GM12864 (cell line): ENCODE measurements around the gene GAA.

Experiments
- DNase-seq: peaks from one replicate; pipeline ENCODE4 v3.0.0-alpha.2; 2011; ENCODE audit warnings: low read depth
- H3K4me3 ChIP-seq: 2 replicates; pipeline ENCODE4 v1.5.1; 2011; ENCODE audit warnings: mild to moderate bottlenecking, low read depth, low read length, control low read depth
- CTCF ChIP-seq: IDR thresholded peaks from 2 replicates; pipeline ENCODE4 v1.5.1; 2011; ENCODE audit warnings: low read depth, mild to moderate bottlenecking, moderate library complexity, low read length, control low read depth, inconsistent platforms; ENCODE audit errors: missing control alignments

Gene GAA

GRCh38 chr17:80117491-80118401, 16.4 kb downstream of the GAA start:
- DNase-seq = no peak
- H3K4me3 ChIP-seq = no peak overlapping the region
- TF ChIP-seq CTCF = no peak

DNA sequence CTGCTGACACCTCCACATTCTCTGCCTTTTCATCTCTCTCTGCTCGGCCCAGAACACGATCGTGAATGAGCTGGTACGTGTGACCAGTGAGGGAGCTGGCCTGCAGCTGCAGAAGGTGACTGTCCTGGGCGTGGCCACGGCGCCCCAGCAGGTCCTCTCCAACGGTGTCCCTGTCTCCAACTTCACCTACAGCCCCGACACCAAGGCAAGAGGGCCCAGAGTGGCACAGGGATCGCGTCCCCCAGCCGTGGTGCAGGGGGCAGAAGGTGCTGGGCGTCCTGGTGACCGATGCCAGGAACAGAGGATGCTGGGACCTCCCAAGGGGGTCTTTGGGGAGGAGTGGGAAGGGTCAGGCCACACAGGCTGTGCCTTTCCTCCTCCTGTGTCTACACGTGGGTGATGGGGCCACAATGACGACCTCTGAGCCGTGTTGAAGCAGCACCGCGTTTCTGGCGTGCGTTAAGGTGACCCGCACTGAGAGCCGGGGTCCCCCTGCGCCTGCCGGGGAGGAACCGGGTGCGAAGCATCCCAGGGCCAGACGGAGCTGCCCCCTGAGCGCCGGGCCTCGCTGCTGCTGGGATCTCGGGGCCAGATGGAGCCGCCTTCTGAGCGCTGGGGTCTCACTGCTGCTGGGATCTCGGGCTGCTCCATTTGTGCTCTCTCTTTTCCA, 17.4 kb downstream of the GAA start:
- DNase-seq = no peak
- TF ChIP-seq CTCF = no peak
- no peak overlapping the region for H3K4me3 ChIP-seq

DNA sequence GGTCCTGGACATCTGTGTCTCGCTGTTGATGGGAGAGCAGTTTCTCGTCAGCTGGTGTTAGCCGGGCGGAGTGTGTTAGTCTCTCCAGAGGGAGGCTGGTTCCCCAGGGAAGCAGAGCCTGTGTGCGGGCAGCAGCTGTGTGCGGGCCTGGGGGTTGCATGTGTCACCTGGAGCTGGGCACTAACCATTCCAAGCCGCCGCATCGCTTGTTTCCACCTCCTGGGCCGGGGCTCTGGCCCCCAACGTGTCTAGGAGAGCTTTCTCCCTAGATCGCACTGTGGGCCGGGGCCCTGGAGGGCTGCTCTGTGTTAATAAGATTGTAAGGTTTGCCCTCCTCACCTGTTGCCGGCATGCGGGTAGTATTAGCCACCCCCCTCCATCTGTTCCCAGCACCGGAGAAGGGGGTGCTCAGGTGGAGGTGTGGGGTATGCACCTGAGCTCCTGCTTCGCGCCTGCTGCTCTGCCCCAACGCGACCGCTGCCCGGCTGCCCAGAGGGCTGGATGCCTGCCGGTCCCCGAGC, 17.9 kb downstream of the GAA start:
- H3K4me3 ChIP-seq = no peak overlapping the region
- no peak for DNase-seq
- TF ChIP-seq CTCF = no peak

GRCh38 chr17:80119839-80120238, 18.5 kb downstream of the GAA start:
- TF ChIP-seq CTCF = no peak
- H3K4me3 ChIP-seq = no peak overlapping the region
- no peak for DNase-seq

GRCh38 chr17:80122026-80122575, 20.7 kb downstream of the GAA start:
- H3K4me3 ChIP-seq = no peak overlapping the region
- no peak for DNase-seq
- TF ChIP-seq CTCF = no peak

DNA sequence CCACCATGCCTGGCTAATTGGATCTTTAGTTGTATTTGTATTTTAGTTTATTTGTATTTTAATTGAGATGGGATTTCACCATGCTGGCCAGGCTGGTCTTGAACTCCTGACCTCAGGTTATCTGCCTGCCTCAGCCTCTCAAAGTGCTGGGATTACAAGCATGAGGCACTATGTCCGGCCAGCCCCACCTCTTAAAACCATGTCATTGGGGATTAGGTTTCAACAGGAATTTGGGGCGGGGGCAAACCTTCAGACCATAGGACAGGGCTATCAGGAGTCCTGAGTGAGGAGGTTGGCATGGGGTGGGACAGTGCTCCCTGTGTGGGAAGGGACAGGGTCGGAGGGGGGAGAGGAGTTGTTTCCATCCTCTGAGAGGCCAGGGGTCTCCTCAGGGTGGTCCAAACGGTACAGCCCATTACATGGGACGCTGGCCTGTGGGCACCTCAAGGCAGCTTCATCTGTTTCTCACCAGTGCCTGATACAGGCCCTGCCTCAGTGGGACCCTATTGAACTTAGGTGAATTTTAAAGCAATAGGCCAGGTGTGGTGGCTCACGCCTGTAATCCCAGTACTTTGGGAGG, 21.6 kb downstream of the GAA start:
- no peak overlapping the region for H3K4me3 ChIP-seq
- DNase-seq = no peak
- TF ChIP-seq CTCF = no peak
